Hematopoietic multipotent progenitor cell treated with erythropoietin and hydrocortisone succinate and interleukin-3 and kit ligand, for 8 days (in vitro differentiated cells): ENCODE data around the gene MIGA2.
"Not testable (repeated sequence)": the region's sequence is repeated elsewhere in the genome, so short reads cannot be mapped to it uniquely, and the experiment has no call there.

Source experiments
- DNase-seq: peaks from one replicate; pipeline ENCODE4 v3.0.0-alpha.2; 2015

Gene MIGA2

GRCh38 chr9:129012343-129012742 lies 24.1 kb upstream of the MIGA2 start:
- DNase-seq: no peak

GRCh38 chr9:129012893-129013448 lies 23.5 kb upstream of the MIGA2 start:
- no peak for DNase-seq

GRCh38 chr9:129013674-129014073 lies 22.8 kb upstream of the MIGA2 start:
- no peak for DNase-seq

- DNase-seq: no peak
These were observed 22.3 kb upstream of the MIGA2 start for GRCh38 chr9:129014124-129014523.

- no peak for DNase-seq
These were observed 21.8 kb upstream of the MIGA2 start for GRCh38 chr9:129014608-129015007.

GRCh38 chr9:129021091-129021490 lies 15.3 kb upstream of the MIGA2 start:
- DNase-seq: no peak

- no peak for DNase-seq
These were observed 14.4 kb upstream of the MIGA2 start for GRCh38 chr9:129022037-129022436.

GRCh38 chr9:129023036-129023907 lies 13.2 kb upstream of the MIGA2 start:
- DNase-seq: peak; percentile 95

GRCh38 chr9:129023908-129024233 lies 12.6 kb upstream of the MIGA2 start:
- DNase-seq: peak; percentile 71

GRCh38 chr9:129026442-129027223 lies 9.8 kb upstream of the MIGA2 start:
- no peak for DNase-seq

GRCh38 chr9:129027224-129027684 lies 9.2 kb upstream of the MIGA2 start:
- no peak for DNase-seq

GRCh38 chr9:129027685-129028191 lies 8.7 kb upstream of the MIGA2 start:
- DNase-seq: no peak

- DNase-seq: peak; percentile 89
These were observed 8.0 kb upstream of the MIGA2 start, which contains the start of gene SH3GLB2 for GRCh38 chr9:129028192-129028966. SH3GLB2 (minus strand) TSS chr9:129028331; CDS start chr9:129028154, 177 bp downstream.

- no peak for DNase-seq
These were observed 6.2 kb upstream of the MIGA2 start for GRCh38 chr9:129030191-129030590.

GRCh38 chr9:129031514-129031913 lies 4.9 kb upstream of the MIGA2 start:
- DNase-seq: no peak

- DNase-seq: peak; percentile 42
These were observed 3.8 kb upstream of the MIGA2 start for GRCh38 chr9:129032541-129033159.

- peak; percentile 95 for DNase-seq
These were observed 3.2 kb upstream of the MIGA2 start for GRCh38 chr9:129033216-129033615.

- not testable (repeated sequence) for DNase-seq
These were observed 588 bp upstream of the MIGA2 start for GRCh38 chr9:129035838-129036237.

- no peak for DNase-seq
These were observed 719 bp downstream of the MIGA2 start for GRCh38 chr9:129036923-129037766.

- DNase-seq: no peak
These were observed 1.3 kb downstream of the MIGA2 start for GRCh38 chr9:129037767-129038098.
